SU-DHL-6 (cell line): Measurements from ENCODE around the gene MCM10.
"Not testable (repeated sequence)": the region's sequence is repeated elsewhere in the genome, so short reads cannot be mapped to it uniquely, and the experiment has no call there.

Experiments
- H2AFZ ChIP-seq: fragments of 200-600 bp; sonication (generic); 2 replicates; pipeline ENCODE4 v1.6.1; 2014; ENCODE audit warnings: low read depth, mild to moderate bottlenecking, moderate library complexity, mixed read lengths, antibody characterized with exemption, low read length; ENCODE audit not compliant: severe bottlenecking
- H3F3A ChIP-seq: fragments of 200-600 bp; shearing (Covaris generic); 2 replicates; pipeline ENCODE4 v1.6.0; 2016; ENCODE audit warnings: antibody characterized with exemption, mild to moderate bottlenecking; ENCODE audit not compliant: insufficient read depth
- H3K27ac ChIP-seq: fragments of 200-600 bp; sonication (generic); 2 replicates; pipeline ENCODE4 v1.5.1; 2016; ENCODE audit warnings: low read depth, mild to moderate bottlenecking, low read length, moderate library complexity, mixed read lengths
- H3K27me3 ChIP-seq: fragments of 200-600 bp; sonication (generic), shearing (Covaris generic); 2 replicates; pipeline ENCODE4 v1.6.0; 2014; ENCODE audit warnings: mild to moderate bottlenecking, low read length
- H3K36me3 ChIP-seq: fragments of 200-600 bp; sonication (generic); 2 replicates; pipeline ENCODE4 v1.6.1; 2014; ENCODE audit warnings: mild to moderate bottlenecking, low read length, mixed read lengths
- H3K4me2 ChIP-seq: fragments of 300-600, 200-600 bp; shearing (Covaris generic), sonication (generic); 2 replicates; pipeline ENCODE4 v1.6.0; 2014; ENCODE audit warnings: low read length, low read depth, mild to moderate bottlenecking; ENCODE audit not compliant: poor library complexity, severe bottlenecking
- H3K4me3 ChIP-seq: fragments of 200-600 bp; sonication (generic); 2 replicates; pipeline ENCODE4 v1.5.1; 2014; ENCODE audit warnings: antibody characterized with exemption, low read length, mild to moderate bottlenecking, mixed read lengths; ENCODE audit not compliant: insufficient read depth, poor library complexity, severe bottlenecking
- H3K79me2 ChIP-seq: fragments of 200-600 bp; sonication (generic); 2 replicates; pipeline ENCODE4 v1.6.1; 2014; ENCODE audit warnings: mild to moderate bottlenecking, low read length, moderate library complexity; ENCODE audit not compliant: insufficient read depth
- H3K9ac ChIP-seq: fragments of 200-600 bp; sonication (generic); 2 replicates; pipeline ENCODE4 v1.7.0; 2014; ENCODE audit warnings: mild to moderate bottlenecking, low read length
- H3K9me2 ChIP-seq: fragments of 200-600 bp; sonication (generic); replicated peaks from 2 replicates; pipeline ENCODE4 v1.6.1; 2014; ENCODE audit warnings: low read length; ENCODE audit not compliant: insufficient read depth
- H3K9me3 ChIP-seq: fragments of 200-600 bp; sonication (generic); 2 replicates; pipeline ENCODE4 v1.6.1; 2014; ENCODE audit warnings: low read length, mixed read lengths; ENCODE audit not compliant: insufficient read depth
- H4K20me1 ChIP-seq: fragments of 200-600 bp; sonication (generic); 2 replicates; pipeline ENCODE4 v1.6.1; 2014; ENCODE audit warnings: low read depth, mild to moderate bottlenecking, antibody characterized with exemption, low read length, moderate library complexity, mixed read lengths
- EZH2phosphoT487 ChIP-seq: fragments of 200-600 bp; sonication (generic), shearing (Covaris generic); conservative IDR thresholded peaks from 2 replicates; pipeline ENCODE4 v1.6.1; 2018; ENCODE audit warnings: mild to moderate bottlenecking, antibody characterized with exemption, low read length, moderate library complexity, mixed read lengths
- TF ChIP-seq, protein P1 (sequence below): fragments of 200-600 bp; sonication (generic); IDR thresholded peaks from one replicate; pipeline ENCODE4 v1.5.1; 2017; ENCODE audit warnings: antibody characterized with exemption, mild to moderate bottlenecking, low read length, moderate library complexity; ENCODE audit not compliant: insufficient read depth, poor library complexity, severe bottlenecking

Gene MCM10

DNA sequence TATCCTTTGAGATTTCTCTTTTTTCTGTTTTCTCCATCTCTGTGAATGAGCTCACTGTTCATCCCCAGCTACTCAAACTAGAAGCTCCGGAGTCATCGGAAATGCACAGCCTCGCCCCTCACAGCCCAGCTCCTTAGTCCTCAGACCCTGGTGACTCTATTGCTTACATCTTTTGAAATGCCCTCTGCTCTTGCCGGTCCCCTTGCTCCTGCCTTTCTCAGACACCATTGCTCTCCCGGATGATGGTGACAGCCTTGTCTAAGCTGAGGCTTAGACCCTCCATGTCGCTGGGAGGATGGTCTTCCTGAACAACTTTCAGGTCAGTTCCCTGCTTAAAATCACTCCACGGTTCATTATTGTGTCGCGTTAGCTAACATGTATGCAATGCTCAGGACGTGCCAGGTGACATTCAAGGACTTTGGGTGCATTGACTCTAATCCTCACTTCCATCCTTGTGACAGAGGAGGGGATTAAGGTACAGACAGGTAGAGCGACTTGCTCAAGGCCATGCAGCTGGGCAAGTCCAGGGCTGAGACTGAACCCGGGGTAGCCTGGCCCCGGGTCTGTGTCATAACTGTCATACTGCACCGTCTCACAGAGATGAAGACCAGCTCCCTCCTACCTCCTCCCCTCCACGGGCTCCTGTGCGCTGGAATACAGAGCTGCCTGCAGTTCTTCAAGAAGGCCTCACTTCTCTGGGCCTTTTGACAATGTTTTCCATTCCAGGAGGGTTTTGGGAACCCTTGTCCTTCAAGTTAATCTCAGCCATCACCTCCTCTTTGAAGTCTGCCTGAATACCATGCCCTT lies 77.1 kb downstream of the MCM10 start:
- Histone ChIP-seq H3K9me2 (no peaks in the 10 kb centered on the region), H2AFZ (no peak overlapping the region), H3K27ac (no peak overlapping the region), H3K27me3 (no peaks in the 10 kb centered on the region), H3K79me2 (no peaks in the 10 kb centered on the region), H3K9ac (no peak overlapping the region), H3K9me3 (no peaks in the 10 kb centered on the region), H3K4me2 (no peak overlapping the region), H3K4me3 (no peak overlapping the region), H4K20me1 (no peaks in the 10 kb centered on the region), H3F3A (no peaks in the 10 kb centered on the region), H3K36me3 (no peaks in the 10 kb centered on the region)
- no peak for TF ChIP-seq EZH2phosphoT487
- TF ChIP-seq, protein P1, sequence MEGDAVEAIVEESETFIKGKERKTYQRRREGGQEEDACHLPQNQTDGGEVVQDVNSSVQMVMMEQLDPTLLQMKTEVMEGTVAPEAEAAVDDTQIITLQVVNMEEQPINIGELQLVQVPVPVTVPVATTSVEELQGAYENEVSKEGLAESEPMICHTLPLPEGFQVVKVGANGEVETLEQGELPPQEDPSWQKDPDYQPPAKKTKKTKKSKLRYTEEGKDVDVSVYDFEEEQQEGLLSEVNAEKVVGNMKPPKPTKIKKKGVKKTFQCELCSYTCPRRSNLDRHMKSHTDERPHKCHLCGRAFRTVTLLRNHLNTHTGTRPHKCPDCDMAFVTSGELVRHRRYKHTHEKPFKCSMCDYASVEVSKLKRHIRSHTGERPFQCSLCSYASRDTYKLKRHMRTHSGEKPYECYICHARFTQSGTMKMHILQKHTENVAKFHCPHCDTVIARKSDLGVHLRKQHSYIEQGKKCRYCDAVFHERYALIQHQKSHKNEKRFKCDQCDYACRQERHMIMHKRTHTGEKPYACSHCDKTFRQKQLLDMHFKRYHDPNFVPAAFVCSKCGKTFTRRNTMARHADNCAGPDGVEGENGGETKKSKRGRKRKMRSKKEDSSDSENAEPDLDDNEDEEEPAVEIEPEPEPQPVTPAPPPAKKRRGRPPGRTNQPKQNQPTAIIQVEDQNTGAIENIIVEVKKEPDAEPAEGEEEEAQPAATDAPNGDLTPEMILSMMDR: no peak

- Histone ChIP-seq H3K4me3 (no peak overlapping the region), H3K27me3 (no peaks in the 10 kb centered on the region), H2AFZ (no peak overlapping the region), H3K36me3 (no peaks in the 10 kb centered on the region), H3K9me2 (no peaks in the 10 kb centered on the region), H3K9ac (no peak overlapping the region), H3K4me2 (no peak overlapping the region), H4K20me1 (no peaks in the 10 kb centered on the region), H3F3A (no peaks in the 10 kb centered on the region), H3K27ac (no peak overlapping the region), H3K79me2 (no peaks in the 10 kb centered on the region), H3K9me3 (no peaks in the 10 kb centered on the region)
- no peak for TF ChIP-seq EZH2phosphoT487
- TF ChIP-seq, protein P1: no peak
These were observed 78.6 kb downstream of the MCM10 start for GRCh38 chr10:13239923-13240322.

DNA sequence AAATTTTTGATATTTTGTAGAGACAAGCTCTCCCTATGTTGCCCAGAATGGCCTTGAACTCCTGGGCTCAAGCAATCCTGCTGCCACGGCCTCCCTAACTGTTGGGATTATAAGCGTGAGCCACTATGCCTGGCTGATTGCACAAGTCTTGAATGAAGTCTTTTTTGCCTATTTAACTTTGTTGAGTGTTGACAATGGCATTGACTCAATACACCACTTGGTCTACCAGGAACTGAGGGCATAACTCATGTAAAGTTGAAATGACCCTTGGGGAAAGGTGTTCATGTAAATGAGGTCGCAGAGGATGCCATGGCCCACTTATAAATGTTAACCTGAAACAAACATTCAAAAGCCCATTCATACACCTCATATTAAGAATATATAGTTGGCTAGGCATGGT lies 80.3 kb downstream of the MCM10 start:
- H3K27me3 ChIP-seq: no peaks in the 10 kb centered on the region
- H3K36me3 ChIP-seq: no peaks in the 10 kb centered on the region
- no peak overlapping the region for H3K27ac ChIP-seq
- no peak overlapping the region for H3K4me3 ChIP-seq
- no peaks in the 10 kb centered on the region for H3K9me3 ChIP-seq
- no peak overlapping the region for H2AFZ ChIP-seq
- H3K79me2 ChIP-seq: no peaks in the 10 kb centered on the region
- H3F3A ChIP-seq: no peaks in the 10 kb centered on the region
- no peaks in the 10 kb centered on the region for H3K9me2 ChIP-seq
- no peak for TF ChIP-seq EZH2phosphoT487
- TF ChIP-seq, protein P1: no peak
- H3K4me2 ChIP-seq: no peak overlapping the region
- no peaks in the 10 kb centered on the region for H4K20me1 ChIP-seq
- H3K9ac ChIP-seq: no peak overlapping the region

- not testable (repeated sequence) for H3K9me3 ChIP-seq, H3K27me3 ChIP-seq, H3K36me3 ChIP-seq, H3K79me2 ChIP-seq, H3K4me3 ChIP-seq, H3K4me2 ChIP-seq, H3F3A ChIP-seq, H3K9ac ChIP-seq, H4K20me1 ChIP-seq, H3K27ac ChIP-seq, H3K9me2 ChIP-seq, H2AFZ ChIP-seq
These were observed 80.9 kb downstream of the MCM10 start for GRCh38 chr10:13242260-13242659.
